Stimulated activated CD8-positive, alpha-beta memory T cell treated with anti-CD3 and anti-CD28 coated beads, Interleukin-12 subunit alpha, Interleukin-12 subunit beta, amount 100 ng/mL, for 4 hours (primary cell): ENCODE measurements around the gene ACVRL1.
"Not testable (repeated sequence)": the region's sequence is repeated elsewhere in the genome, so short reads cannot be mapped to it uniquely, and the experiment has no call there.

Experiments used
- DNase-seq: peaks from one replicate; pipeline ENCODE4 v3.0.0-alpha.2; 2020; ENCODE audit warnings: low read depth

The ACVRL1 gene

DNA sequence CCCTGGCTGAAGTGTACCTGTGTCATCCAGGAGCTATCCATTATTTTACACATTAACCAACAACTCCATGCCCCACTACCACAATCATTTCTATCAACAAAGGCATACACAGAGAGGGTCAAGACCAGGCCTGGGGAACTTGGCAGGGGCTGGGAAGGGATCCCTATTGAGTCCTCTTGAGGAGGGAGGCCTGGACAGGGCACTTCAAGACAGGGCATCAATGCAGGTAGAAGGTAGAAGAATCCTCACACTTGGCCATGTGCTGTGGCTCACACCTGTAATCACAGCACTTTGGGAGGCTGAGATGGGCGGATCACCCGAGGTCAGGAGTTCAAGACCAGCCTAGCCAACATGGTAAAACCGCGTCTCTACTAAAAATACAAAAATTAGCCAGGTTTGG lies 32.8 kb upstream of the ACVRL1 start:
- no peak for DNase-seq

DNA sequence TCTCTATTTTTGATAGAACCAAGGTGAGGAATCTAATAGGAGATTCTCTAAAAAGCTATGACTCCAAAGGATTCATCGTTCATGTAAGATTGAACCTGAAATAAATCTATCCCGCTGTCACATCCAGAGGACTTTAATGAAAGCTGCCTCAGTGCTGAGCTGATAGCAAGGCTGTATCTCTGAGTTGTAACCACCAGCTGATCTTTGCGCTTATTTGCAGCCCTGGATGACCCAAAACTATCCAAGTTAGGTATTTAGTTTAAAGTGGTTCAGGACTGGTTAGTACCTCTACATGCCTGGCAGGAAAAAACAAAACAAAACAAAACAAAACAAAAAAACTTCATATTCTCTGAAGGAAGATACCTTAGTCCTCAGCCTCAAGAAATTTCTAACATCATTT lies 28.2 kb upstream of the ACVRL1 start:
- DNase-seq, result no peak

DNA sequence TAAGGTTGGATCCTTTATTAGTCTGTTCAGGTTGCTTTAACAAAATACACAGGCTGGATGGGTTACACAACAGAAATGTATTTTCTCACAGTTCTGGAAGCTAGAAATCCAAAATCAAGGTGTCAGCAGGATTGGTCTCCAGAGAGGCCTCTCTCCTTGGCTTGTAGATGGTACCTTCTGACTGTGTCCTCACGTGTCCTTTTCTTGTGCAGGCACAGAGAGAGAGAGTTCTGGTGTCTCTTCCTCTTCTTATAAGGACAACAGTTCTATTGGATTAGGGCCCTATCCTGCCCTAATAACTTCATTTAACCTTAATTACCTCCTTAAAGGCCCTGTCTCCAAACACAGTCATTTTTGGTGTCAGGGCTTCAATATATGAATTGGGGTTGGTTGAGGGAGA lies 24.0 kb upstream of the ACVRL1 start:
- DNase-seq, result no peak

DNA sequence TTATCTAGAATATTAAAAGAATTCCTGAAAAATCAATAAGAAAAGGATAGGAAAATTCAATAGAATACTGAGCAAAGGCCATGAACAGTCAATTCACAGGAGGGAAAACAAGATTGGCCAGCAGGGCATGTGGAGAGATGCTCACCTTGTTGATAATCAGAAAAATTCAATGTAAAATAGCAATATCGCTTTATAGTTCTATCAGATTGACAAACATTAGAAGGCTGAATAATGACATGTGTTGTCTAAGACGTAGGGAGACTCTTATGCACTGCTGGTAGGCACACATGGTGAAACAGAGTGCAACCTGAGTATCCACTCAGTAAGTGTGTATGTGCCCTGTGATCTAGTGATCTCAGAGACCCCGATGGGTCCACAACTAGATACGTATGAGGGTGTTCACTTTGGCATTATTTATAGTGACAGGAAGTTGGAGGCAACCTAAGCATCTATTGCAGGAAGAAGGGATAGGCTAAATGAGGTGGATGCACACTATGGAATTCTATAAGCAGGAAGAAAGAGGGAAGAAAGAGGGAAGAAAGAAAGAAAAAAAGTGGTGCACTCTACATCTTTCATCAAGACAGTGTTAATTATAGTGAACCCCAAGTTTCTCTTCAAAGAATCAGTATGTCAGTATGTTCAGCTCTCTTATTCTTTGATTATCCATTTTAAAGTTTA lies 23.2 kb upstream of the ACVRL1 start:
- no peak for DNase-seq

DNA sequence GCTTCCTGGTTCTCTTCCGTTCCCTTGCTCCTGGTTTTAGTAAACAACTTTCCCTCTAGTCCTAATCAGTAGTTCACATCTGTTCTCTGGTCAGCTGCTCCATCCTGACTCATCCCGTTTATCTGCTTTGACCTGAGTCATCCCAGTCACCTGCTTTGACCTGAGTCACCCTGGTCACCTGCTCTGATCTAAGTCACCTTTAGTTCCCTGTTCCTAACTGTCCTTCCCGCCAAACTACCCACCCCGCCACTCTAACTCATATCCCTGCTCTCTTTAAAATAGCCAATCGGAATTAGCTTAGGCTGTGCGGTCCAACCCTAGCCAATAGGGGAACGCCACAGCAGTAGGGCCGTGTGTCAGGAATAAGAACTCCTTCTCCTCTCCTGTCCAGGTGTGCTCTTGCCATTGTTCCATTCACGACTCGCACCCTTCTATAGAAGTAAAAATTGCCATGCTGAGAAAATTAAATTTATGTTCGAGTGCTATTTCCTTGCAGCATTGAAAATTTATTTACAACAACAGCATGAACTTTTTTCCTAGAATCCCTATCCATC lies 22.6 kb upstream of the ACVRL1 start:
- DNase-seq, result no peak

DNA sequence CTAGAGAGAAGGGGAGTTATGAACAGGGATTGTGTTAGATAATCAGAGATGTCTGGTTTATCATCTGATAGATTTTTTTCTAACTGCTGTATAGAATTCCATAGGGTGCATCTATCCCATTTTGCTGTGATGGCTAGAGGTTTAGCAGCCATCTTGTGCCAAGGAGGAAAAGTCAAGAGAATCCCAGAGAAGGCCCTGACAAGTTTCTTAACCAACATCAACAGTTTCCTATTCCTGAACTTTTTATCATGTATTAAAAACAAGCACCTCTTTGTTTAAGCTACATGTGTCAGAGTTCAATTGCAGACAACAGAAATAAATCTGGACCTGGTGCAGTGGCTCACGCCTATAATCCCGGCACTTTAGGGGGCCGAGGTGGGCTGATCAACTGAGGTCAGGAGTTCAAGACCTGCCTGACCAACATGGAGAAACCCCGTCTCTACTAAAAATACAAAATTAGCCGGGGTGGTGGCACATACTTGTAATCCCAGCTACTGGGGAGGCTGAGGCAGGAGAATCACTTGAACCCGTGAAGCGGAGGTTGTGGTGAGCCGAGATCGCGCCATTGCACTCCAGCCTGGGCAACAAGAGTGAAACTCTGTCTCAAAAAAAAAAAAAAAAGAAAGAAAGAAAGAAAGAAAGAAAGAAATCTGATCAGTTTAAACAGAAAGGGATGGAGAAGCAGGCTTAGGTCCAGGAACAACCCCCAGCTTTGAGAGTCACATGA lies 21.8 kb upstream of the ACVRL1 start:
- not testable (repeated sequence) for DNase-seq

DNA sequence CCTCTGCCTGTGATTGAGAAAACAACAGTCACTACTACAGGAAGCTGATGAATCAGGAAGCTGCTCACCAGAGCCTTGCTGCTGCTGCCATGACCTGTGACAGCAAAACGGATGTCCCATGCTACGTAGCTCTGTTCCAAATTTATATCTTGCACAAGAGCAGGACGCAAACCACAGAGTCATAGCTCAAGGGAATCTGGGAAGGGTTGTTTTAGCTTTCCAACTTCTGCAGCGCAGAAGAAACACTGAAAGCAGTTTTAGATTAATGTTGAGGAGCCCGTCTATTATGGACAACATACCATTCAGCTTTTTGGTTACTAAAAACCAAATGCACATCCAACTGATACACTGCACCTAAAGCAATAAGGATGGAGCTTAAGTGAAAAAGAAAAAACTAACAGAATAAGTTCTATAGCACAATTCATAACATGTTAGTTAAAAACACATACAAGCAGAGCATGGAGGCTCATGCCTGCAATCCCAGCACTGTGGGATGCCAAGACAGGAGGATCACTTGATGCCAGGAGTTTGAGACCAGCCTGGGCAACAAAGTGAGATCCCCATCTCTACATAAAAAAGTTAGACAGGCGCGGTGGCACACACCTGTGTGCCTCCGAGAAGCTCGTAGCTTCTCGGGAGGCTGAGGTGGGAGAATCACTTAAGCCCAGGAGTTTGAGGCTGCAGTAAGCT lies 21.1 kb upstream of the ACVRL1 start:
- no peak for DNase-seq

DNA sequence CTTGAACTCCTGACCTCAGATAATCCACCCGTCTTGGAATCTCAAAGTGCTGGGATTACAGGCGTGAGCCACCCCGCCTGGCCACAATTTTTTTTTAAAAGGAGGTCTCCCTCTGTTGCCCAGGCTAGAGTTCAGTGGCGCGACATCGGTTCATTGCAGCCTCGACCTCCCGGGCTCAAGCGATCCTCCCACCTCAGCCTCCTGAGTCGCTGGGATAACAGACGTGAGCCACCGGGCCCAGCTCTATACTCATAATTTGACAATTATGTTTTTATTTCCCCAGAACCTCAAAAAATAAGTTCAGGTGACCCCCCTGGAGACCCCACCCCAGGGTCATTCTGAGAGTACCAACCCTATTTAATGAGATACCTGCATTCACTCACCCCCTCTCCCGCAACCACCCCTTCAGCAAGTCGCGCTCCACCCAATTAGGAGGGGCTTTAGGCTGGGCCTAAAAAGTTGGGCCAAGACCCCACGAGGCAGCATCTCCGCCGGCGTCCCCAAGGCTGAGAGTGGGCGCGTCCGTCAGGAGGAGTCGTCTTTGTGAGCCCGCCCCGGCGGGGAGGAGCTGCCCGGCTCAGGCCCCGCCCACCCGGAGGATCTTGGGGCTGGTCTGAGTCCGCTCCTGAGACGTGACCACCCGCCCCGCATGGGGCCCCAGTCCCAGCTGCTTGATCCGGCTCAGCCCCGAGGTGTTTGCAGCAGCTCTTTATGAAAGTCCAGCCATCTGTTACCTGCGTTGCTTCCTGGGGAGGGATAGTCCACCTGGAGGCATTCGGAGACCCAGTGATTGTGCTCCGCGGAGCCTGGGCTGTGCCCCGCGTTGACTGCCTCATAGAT lies 19.6 kb upstream of the ACVRL1 start, which contains the start of gene ANKRD33:
Gene ANKRD33, plus strand, starts transcription at position 628 of the 840 bp plus-strand sequence. Its CDS starts 84 bp downstream, at position 712.
- DNase-seq, result no peak

DNA sequence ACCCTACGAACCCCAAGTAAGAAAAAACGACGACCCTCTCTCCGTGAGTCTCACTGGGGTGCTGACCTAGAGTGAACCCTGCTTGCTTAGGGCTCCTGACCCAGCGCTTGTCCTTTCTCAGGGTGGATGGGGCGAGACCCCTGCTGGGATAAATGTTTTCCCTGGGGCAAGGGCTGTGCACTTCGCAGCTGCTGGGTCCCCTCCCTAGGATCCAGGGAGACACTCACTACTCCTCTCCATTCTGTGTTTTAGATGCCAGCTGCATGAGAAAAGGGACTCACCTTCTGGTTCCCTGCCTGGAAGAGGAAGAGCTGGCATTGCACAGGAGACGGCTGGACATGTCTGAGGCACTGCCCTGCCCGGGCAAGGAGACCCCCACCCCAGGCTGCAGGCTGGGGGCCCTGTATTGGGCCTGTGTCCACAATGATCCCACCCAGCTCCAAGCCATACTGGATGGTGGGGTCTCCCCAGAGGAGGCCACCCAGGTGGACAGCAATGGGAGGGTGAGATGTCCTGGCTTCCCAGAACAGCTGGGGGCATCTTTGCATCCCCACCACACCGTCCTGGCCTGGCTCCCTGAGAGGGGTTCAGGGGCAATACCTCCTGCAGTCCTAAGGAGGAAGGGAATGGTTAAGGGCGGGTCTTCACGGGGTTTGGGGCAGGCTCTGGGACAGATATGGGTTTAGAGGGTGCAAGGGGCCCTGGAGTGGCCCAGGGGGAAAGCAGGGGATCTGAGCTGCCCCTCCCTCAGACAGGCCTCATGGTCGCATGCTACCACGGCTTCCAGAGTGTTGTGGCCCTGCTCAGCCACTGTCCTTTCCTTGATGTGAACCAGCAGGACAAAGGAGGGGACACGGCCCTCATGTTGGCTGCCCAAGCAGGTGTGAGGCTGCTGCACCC lies 18.7 kb upstream of the ACVRL1 start:
- no peak for DNase-seq

DNA sequence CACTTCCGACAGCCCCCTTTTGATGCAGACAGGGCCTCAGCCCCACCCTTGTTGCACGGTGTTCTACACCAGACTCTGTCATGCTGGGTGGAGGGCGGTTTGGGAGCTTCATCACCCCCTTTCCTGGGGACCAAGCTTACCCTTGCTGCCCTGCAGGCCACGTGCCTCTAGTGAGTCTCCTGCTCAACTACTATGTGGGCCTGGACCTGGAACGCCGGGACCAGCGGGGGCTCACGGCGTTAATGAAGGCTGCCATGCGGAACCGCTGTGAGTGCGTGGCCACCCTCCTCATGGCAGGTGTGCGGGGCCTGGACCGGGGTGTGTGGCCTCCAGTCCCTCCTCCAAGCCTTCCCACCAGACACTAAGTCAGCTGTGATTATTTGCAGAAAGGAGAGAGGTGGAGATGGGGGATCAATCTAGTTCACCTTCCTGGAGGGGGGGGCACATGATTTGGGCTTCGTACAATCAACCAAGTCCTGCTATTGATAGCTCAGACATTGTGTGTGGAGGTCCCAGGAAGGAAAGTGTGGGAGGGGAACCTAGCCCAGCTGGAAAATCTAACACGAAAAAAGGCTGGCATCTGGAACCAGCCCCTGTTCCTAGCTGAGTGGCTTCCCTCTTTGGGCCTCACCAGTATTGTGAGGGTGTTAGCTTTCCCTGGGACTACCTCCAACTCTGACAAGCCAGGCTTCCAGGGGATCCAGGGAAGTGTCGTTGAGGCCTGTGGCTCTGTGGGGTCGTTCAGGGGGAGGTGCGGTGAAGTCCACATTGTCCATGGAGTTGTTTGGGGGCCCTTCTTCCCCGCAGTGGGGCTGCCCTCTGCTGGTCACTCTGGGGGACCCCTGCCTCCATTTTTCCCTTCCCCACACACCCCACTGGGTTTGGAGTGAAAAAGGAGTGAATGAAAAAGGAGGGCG lies 17.8 kb upstream of the ACVRL1 start:
- no peak for DNase-seq

DNA sequence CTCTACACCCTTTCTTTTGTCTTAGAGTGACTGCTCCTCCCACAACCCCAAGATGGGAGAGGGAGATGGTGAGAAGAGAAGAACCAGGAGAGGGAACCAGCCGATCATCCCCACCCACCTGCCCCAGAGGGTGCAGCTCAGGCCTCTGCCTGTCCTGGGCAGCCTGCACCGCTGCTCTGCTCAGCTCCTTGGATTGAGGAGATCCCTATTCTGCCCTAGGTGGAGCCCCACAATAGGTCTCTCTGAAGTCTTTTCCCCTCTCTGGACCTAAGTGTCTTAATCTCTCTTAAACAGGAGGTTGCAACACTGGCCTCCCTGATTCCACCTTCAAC lies 17.2 kb upstream of the ACVRL1 start:
- DNase-seq, result no peak

DNA sequence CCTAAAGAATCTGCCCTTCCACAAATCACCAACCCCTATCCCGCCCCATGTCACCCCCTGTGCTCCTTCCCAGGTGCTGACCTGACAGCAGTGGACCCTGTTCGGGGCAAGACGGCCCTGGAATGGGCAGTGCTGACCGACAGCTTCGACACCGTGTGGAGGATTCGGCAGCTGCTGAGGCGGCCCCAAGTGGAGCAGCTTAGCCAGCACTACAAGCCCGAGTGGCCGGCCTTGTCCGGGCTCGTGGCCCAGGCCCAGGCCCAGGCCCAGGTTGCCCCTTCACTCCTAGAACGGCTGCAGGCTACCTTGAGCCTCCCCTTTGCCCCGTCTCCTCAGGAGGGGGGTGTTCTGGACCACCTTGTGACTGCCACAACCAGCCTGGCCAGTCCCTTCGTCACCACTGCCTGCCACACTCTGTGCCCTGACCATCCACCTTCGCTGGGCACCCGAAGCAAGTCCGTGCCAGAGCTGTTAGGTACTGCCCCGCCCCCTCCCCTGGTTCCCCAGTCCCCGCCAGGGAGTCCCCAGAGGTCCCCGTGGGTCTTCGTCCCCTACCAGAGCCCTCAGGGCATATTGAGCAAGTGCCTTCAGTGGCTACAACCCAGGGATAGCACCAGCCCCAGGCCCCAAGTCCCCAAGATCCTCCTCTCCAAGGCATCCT lies 16.7 kb upstream of the ACVRL1 start:
- no peak for DNase-seq

DNA sequence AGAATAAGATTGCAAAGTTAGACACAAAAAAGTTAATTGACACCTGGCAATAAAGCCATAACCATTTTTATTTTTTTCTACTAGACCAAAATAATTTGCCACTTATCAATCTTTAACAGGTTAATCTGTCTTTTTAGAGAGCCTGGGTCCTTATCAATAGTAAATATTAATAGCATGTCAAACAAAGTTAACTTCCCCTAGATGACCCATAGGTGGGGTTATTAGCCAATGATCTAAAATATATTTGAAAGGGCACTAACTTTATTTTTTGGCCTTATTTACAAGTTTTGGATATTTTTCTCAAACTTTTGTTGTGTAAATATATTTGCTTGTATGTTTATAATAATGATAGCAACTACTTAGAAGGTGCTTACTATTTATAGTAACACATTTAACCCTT lies 15.5 kb upstream of the ACVRL1 start:
- no peak for DNase-seq

DNA sequence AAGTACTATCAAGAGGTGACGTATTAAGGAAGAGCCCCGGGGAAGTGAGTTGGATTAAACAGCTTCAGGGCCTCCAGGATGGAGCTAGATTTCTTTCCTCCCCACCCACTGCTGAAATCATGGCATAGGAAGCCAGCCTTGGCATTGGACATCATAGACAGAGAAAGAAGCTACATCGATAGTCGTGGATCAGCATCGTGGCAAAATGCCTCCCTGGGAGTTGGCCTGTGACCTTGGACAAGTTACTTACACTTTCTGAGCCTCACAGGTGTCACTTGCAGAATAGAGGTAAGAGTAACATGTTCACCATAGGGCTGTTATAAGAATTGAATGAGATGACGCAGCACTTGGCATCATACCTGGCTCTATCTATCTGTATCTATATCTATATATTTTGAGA lies 13.5 kb upstream of the ACVRL1 start:
- DNase-seq, result no peak

DNA sequence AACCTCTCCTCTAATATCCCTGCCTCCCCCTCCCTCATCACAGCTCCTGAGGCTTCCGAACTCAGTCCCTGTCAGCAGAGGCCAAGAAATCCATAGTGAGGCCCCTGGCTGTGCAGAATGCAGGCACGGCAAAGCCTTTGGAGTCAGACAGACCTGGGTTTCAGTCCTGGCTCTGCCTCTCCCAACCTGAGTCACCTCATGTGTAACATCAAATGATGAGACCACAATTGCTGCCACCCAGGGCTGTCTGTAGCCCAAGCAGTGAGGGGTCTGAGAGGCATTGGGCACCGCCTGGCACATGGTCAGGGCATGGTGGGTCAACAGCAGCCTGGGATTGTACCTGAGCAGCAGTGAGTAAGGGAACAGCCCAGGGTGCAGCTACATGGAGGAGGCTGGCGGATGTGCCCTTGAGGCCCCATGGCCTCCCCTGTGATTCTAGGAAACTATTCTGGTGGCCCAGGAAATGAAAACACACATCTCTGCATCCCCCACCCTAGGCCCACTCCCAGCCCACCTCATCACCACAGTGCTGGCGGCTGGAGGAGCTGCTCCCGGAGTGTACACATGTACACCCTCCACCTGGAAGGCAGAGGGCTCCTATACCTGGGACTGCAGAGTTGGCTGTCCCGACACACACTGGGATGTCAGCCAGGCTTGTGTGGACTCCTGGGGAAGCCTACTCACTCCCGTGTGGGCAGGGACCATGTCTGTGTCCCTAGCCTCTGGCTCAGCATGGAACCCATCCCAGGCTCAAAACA lies 11.7 kb upstream of the ACVRL1 start:
- no peak for DNase-seq

DNA sequence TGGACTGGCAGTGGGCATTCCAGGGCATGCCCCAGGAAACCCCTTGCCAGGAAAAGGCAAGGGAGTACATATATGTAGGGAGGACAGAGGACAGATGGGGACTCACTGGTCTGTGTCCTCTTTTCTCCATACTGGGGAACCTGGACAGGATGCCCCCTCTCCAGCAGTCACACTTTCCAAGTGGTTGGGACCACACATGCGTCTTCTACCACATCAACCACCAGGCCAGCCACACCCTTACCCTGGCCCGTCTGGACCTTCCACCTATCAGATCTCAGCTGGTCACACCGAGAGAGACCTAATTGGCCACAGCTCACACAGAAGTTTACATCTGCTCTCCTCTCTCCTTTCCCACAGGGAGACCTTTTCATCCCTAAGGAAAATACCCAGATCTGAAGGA lies 11.1 kb upstream of the ACVRL1 start:
- no peak for DNase-seq

DNA sequence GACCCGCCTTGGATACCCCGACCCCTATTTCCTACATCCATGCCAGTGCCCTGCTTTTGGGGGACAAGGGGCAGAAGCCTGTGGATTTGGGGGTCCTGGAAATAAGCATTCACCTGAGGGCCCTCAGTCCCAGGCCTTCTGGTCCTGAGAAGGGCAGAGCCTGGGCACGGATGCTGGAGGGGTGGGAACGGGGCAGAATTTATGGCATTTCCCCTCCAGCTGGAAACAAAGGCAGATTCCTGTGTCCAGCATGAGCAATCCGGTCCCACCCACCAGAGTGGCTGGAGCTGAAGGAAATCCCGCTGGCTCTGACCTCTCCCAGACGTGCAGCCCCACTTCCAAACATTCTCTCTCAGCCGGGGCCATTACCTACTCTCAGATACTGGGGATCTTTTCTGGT lies 10.1 kb upstream of the ACVRL1 start:
- DNase-seq, result no peak

DNA sequence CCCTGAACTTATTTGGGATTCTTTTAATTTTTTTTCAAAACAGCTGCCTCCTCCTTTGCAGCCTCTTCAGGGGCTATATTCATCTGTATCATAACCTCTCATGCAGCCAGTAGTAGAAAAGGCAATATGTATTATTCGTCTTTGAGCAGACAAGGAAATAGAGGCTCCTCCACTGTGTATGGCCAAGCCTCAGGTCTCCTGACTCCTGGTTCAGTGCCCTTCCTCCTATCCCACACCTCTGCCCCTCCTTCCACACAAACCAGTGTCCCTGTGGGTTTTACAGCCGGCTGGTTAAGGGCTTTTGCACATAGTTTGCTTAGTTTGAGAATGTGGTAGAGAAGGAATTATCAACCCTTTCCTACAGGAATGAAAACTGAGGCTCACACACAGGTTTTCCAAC lies 8.8 kb upstream of the ACVRL1 start:
- DNase-seq, result no peak

DNA sequence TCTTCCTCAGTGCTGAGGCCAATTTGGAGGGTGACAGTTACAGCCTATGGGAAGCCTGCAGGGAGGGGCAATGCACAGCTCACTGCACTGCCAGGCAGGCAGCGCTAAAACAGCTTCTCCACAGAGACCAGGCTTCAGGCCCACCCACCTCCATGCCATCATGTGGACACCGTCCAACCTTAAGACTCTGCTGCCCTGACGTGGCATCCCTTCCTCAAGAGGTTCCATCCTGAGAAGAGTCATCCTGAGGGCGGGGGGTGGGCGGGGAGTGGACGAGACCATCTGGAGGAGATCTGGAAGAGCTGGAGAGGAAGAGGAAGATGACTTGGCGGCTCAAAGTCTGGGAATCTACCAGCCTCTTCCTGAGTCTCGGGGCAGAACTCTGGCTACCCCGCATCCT lies 8.4 kb upstream of the ACVRL1 start:
- no peak for DNase-seq
